ENCODE results near the gene PAK1.

DNA sequence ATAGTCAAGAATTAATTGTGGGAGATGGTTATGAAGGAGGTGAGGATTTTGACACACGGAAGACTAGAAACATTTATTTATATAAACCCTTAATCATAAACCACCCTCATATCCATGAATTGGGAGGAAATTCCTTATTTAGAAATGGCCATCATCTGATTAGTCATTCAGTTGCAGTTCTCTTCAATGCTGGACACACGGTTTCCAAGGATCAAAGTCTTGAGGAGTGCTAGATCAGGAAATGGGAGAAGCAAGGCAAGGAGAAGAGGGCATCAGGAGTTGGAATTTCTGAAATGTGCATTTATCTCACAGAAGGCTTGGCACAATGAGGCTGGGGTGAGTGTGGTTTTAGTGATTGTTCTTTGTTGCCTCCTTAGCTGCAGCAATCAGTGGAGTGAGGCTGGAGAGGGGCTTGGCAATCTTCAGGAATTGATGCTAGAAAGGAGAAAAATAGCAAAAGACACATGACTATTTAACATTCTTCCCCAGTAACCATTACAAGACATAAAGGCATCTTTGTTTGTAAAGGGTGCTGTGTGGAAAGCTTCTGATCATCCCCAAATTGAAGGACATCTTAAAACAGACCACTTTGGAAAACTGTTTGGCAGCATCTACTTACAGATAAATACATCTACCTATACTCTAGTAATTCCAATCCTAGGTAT, 150.8 kb downstream of the PAK1 start:
- TF ChIP-seq EZH2 (IDR thresholded peaks at IDR 0.05; ENCODE audit: low read length, missing control alignments) (no peak), CTCF (conservative IDR thresholded peaks at IDR 0.05 in 1 of 2, IDR thresholded peaks at IDR 0.05 in 1 of 2; ENCODE audit: low read depth in 1 of 2, low read length in 2 of 2) (no peak)
